ENCODE measurements around the gene IDUA. TPM values are rescaled to one million over a fixed set of nuclear protein-coding genes. Genes with fewer than 3 reads are reported as not detected.
"Not testable (repeated sequence)": the region's sequence is repeated elsewhere in the genome, so short reads cannot be mapped to it uniquely, and the experiment has no call there.

IDUA gene
- total RNA-seq, 1 donor from 2014 or later: 3.4 TPM

DNA sequence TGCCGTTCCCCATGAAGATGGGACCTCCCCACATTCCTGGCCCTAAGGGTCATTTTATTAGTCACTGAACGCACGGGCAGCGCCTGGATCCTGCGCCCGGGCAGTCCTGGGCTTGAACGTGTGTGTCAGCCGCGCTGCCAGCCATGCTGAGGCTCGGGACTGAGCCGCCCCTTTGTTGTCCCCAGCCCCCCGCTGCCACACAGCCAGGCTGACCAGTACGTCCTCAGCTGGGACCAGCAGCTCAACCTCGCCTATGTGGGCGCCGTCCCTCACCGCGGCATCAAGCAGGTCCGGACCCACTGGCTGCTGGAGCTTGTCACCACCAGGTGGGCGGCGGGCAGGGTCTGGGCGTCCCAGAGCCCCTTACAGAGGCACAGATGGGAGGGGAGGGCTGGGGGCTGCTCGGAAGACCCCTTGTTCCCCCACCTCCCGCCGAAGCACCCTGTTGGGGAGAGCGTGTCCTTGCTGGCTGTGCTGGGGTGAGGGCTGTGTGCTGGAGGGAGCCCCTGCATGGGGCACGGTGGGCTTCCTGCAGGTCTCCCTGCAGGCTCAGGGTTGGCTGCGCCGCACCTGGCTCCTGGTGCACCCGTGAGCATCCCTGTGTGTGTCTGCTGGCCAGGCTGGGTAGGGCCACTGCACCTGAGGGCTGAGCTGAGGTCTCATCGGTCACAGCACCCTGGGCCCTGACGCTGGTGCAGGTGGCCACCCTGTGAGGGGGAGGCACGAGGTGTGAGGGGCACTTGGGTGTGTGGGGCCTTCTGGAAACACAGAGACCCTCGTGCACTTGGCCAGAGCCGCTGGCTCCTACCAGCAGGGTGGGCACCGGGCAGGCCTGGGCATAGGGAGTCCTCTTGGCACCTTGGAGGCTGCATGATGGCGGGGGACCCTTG lies 1.0 kb downstream of the IDUA start:
- DNase-seq (ENCODE audit: low spot score): no peak

DNA sequence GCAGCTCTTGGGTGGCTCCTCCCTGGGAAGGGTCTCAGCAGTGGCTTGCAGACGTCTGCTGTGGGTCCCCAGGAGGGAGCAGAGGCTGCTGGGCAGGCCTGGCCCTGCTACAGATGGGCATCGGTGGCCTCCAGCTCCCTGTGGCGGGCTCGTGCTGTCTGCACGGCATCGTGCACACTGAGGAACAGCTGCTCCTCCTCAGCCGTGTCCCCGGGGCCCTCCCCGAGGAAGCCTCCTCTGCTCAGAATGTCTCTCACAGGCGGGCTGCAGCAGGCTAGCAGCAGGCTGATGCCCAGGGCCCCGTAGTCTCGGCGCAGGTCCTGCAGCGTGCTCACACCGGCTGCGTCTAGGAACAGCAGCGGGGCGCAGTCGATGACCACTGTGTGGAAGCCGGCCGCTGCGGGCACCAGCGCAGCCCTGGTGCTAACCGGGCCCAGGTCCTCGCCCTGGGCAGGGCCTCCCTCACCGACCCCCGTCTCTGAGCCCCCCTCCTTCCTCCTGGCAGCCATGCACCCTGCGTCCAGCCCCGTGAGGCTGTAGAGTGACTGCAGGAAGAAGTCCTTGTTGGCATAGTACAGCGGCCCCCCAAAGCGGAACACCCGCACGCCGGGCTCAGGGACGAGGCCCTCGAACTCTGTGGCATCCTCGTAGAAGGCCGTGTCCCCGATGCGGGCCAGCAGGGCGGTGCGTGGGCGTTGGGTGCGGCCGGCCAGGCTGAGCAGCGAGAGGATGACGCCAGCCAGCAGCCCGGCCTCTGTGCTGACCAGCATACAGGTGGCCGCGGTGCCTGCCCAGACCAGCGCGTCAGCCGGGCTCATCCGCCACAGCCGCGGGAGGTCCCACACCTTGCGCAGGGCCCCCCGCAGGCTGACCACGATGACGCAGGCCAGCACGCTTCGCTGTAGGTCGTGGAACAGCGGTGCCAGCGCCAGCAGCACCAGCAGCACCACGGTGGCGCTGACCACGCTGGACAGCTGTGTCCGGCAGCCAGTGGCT lies 2.2 kb downstream of the IDUA start:
- no peak for DNase-seq (ENCODE audit: low spot score)

DNA sequence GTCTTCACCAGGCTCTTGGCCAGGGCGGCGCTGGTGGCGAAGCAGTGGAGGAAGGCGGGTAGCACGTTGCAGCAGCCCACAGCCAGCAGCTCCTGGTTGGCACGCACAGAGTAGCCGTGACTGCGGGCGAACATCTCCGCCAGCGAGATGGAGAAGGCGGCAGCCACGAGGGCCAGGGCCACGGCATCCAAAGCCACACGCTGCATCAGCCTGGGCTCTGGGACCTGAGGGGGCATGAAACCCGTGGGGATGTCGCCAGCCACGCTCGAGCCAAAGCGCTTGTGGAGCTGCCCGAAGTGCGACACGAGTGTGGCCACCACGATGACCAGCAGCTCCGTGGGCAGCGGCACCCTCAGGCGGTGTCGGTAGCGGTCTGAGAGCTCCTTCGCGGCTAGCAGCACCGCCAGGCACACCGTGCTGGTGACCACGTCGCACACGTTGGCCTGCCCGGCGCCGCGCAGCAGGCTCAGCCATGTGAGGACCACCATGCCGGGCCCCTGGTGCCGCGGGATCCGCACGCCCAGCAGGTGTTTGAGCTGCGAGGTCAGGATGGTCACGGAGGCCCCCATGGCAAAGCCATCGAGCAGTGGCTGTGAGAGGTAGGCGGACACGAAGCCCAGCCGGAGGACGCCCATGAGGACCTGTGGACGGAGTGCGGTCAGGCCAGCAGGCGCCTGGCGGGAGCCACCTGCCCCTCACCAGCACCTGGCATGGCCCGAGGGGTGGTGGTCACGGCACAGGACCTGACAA lies 3.1 kb downstream of the IDUA start:
- DNase-seq (ENCODE audit: low spot score): no peak

DNA sequence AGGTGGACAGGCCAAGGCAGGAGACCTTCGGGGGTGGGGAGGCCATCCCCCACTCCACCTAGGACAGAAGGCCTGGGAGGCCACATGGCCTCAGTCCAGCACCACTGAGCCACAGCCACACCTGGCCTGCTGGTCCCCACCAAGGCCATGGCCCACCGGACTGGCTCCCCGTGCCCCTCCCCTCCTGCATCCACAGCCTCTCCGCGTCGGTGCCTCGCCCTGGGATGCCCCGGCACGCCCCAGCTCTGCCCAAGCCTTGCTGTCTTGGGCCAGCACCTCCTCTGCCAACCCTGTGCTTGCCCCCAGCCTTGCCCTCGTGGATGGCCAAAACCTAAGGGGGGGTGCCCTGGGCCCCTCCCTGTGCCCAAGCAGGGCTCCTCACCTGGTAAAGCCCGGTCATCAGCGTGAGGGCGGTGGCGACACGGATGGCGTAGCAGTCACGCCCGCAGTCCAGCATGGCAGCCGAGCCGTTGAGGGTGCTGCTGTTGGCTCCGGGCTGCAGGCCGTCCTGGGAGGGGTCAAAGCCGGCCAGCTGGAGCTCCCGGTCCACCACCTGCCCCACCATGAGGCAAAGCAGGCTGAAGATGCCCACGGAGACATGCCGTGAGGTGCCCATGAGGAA lies 4.0 kb downstream of the IDUA start:
- DNase-seq (ENCODE audit: low spot score): no peak

DNA sequence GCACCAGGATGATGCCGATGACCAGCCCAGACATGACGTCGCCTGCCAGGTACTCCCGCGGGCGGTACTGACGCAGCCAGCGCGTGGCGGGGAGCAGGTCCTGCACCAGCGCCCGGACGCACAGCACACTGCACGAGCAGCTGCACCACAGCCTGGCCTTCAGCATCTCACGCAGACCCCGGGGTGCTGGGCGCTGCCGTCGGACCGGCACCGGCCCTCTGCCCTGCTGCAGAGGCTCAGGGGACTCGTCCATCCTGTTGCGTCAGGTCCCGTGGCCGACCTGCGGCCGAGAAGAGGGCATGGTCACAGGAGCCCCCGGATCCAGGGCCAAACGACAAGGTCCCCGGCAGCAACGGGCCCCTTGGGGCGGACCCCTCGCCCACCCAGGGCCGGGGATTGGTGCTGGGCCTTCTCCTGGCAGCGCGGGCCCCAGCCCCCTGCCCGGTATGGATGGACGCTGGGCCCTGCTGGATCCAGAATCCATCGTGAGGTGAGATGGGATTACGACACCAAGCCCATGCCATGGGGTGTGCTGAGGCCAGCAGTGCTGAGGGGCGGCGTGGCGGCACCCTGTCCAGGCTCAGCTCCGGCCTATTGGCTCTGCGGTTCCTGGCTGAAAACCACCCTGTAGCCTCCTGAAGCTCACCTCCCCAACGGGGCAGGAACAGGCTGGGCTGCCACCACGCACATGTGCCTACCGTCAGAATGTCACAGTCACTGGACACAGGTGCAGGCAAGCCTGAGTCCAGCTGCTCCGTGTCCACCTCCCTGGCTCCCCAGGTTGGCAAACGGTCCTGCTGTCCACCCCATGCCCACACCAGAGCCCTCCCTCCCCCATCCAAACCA lies 4.8 kb downstream of the IDUA start:
- DNase-seq (ENCODE audit: low spot score): no peak

DNA sequence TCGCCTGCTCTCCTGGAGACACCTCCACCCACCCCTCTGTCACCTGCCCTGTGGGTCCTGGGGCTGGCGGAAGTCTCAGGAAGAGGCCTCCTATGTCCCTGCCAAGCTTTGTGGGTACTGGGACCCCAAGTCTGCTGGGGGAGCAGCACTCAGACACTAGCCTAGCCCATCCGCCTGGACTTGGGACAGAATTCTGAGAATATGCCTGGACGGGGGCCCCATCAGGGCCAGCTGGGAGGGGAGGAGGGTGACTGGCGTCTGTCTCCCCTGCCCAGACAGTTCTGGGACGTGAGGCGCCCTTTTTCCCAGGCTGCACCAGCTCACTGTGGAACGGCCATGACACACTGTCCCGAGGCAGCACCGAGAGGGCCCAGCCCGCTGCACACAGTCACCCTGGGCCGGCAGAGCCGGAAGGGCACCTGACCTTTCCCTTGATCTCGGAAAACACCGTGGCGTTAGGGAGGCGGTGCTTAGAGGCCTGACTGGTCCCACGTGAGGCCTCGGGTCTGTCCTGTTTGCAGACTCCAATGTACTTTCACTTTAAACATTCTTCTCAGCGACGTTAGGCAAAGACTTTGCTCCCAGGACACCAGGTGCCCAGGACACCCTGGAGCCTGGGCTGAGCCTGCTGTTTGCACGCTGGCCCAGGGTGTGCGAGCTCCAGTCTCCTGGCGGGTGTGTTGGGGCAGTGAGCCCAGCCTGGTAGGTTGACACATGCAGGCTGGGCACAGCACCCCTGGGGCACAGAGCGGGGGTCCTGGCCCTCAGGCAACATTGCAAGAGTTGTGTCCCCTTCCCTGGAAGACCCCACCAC lies 5.7 kb downstream of the IDUA start:
- DNase-seq (ENCODE audit: low spot score): no peak

DNA sequence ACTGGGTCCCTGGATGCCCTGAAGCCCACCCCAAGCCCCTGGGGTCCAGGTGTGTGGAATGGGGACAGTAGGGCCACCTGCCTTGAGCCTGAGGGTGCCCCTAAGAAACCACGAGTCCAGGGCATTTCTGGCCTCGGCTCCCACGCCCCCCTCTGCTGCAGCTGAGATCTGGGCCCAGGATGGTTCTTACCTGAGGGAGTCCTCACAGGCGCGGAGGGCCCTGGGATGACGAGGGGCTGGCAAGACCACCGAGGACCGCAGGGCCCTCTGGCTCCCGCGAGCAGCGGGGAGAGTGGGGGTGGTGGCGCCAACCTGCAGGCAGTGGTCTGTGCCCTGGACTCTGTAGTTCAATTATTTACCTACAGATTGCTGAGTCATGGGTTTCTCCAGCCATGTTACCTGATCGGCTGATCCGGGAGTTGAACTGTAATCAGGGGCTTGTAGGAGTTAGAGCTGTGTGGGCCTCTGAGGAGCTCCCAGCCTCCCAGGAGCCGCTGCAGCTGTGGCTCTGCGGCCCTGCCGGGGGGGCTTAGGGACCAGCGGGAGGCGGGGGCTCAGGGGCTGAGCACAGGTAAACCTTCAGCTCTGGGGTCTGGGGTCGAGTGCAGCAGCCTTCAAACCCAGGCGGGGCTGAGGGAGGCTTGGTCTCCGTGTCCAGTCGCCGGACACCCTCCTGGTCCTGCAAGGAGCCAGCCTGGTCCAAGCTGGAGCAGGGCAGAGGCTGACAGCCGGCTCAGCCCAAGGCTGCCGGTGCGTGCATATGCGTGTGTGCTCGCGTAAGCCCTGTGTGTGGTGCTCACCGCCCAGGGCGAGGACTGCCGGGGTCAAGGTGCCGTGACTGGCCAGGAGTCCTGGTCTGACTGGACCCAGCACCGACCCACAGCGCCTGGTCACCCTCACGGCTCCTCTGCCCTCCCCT lies 6.5 kb downstream of the IDUA start, which contains the start of gene SLC26A1:
TSS of gene SLC26A1 (minus strand) at position 294 of the 919 bp plus-strand sequence. CDS start 1,701 bp downstream, outside the sequence.
- DNase-seq (ENCODE audit: low spot score): no peak

DNA sequence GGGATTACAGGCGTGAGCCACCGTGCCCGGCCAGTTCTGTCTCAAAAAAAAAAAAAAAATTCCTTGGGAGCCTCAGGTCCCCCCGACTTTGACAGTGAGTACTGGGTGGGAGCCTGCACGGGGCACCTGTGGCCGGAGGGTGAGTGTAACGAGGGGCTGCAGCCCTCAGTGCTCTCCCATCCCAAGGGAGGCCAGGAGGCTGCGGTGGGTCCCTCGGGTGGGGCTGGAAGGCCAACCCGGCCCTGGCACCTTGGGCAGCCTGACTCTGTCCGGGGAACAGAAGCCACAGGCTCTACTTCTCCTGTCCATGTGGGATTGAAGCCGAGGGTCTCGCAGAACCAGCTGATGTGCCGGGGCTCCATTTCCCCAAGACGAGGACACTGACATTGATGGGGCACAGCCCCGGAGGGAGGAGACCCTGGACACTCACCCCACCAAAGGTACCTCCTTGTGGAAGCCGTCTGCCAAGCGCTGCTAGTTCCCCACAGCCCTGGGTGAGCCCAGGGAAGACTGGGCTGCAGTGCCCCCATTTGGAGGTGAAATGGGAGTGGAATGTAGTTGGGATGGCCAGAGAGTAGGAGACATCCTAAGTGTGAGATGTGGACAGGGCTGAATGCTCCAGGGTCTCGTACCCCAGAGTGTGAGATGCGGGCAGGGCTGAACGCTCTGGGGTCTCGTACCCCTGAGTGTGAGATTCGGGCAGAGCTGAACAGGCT lies 8.6 kb downstream of the IDUA start:
- DNase-seq (ENCODE audit: low spot score): no peak

DNA sequence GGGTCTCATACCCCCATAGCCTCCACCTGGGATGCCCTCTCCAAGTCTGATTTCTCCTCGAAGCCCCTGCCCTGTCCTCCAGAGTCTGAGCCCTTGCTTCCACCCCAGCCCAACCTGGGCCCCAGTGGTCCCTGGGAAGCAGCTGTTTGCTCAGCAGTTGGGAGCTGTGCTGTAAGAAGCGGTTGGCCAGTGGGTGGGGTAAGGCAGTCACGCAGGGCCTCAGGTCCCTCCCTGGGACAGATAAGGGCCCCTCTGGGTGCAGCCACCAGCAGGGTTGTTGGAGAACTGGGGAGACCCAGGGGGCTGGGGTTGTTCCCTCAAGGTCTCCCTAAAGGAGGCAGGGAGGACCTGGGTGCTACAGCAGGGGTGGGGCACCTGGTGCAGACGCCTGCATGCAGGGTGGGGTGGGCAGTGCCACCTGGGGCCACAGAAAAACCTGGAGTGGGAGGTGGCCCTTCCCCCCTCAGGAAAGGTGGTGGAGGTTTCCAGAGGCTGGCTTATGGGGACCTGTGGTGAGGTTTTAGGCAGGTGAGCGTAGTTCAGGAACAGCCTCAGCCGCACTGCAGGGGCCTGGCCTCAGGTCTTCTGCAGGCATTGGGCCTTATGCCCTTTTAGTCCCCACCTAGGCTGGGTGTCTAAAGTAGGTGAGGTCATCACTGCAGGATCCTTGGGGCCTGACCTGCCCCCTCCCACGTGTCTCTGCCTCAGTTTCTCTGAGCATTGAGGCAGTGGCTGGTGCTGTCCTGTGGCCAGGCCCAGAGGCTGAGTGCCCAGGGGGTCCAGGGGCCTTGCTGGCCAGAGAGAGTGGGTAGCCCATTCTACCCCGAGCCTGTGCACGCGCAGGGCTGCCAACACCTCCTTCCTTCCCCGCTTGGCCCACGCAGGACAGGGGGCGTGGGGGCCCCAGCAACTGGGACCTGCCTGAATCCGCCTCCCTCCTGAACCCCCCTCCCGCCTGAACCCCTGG lies 9.5 kb downstream of the IDUA start:
- no peak for DNase-seq (ENCODE audit: low spot score)

DNA sequence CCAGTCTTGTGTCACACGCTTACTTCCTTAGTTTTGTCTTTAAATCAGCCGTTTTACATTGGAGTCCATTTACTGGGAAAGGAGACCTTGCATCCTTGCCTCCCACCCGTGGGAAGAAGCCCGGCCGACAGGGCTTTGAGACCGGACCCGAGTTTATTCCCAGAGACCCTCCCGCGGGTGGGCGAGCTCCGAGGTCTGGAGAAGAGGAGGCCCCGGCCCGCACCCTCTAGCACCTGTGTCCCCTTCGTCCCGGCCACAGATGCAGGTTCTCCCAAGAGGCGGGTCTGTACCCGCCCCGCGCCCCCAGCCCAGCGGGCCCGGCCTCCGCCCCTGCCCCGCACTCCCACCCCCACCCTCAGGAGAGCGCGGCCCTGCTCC lies 10.1 kb downstream of the IDUA start:
- no peak for DNase-seq (ENCODE audit: low spot score)

DNA sequence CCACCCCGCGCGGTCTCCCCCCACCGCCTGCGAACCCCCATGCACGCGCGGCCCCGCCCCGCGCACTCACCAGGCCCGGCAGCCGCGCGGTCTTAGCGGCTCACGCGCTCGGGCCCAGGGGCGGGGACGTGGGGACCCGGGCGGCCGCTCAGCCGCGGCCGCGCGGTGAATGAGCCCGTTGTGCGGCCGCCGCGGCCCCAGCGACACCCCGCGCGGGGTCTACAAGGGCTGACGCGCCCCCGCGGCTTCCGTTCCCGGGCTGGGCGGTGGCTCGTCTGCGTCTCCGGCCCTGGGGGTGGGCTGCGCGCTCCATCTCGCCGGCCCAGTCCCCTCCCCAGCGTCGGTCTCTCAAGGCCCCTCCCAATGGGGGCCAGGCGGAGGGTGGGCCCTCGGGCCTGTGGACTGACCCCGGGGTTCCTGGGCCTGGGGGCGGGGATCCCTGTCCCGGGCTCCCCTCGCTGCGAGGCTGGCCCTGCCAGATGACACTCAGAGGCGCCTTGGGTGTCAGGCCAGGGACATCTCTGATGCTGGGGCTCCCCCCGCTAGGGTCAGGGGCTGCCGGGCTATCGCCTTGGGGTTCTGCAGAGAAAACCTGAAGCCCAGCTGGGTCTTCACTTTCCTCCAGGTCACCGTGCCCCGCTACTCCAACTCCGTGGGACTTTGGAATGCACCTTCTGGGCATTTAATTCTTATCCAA lies 10.7 kb downstream of the IDUA start:
- no peak for DNase-seq (ENCODE audit: low spot score)

DNA sequence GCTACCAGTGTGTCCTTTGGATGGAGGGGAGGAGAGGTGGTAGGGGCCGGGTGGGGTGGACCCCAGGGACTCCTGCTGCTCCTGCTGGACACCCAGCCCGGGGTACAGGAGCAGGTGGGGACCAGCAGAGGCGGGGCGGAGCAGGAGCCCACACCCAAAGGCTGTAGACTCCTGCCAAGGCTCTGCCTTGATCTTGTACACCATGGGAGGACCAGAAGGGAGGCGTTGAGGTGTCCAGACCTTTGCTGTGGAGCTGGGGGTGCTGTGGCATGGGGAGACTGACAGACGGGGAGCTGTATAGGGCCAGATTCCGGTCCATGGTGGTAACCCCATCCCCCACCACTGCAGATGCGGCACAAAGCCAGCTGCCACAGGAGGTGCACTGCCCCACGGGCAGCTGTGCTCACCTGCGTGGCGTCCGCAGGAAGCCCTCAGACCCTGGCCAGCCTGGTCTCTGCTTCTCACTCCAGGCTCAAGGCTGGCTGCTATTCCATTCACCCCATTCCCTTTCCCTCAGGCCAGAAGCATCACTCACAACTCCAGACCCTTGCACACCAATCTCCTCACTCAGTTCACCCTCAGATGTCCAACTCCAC lies 11.3 kb downstream of the IDUA start:
- no peak for DNase-seq (ENCODE audit: low spot score)

DNA sequence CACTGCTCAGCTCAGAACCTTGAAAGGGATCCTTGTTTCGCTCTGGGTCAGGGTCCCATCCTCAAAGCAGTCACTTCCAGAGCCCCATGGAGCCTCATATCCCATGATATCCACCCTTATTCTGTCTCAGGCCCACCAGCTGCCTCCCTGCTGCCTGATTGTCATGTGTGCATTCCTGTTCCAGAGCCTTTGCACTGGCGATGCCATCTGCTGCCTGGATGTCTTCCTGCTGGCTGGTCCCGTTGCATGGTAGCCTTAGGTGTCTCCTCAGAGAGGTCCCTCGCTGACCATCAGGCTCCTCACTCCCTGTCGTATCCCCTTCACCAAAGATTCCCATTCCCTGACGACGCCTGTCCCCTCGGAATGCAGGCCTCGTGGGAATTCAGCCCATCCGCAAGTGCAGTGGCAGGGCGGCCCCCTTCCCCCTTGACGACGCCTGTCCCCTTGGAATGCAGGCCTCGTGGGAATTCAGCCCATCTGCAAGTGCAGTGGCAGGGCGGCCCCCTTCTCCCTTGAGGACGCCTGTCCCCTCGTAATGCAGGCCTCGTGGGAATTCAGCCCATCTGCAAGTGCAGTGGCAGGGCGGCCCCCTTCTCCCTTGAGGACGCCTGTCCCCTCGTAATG lies 12.5 kb downstream of the IDUA start:
- not testable (repeated sequence) for DNase-seq (ENCODE audit: low spot score)

DNA sequence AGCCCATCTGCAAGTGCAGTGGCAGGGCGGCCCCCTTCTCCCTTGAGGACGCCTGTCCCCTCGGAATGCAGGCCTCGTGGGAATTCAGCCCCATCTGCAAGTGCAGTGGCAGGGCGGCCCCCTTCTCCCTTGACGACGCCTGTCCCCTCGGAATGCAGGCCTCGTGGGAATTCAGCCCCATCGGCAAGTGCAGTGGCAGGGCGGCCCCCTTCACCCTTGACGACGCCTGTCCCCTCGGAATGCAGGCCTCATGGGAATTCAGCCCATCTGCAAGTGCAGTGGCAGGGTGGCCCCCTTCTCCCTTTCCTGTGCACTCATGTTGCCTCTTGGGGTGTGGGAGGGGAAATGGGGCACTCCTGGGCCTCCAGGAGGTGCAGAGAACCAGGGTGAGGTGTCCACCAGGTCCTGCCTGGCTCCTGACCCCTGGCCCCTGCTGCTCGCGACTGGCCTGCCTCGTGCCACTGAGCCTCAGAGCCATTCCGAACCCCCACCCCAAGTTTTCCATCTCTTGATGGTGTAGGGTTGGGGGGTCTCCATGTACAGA lies 13.1 kb downstream of the IDUA start:
- DNase-seq (ENCODE audit: low spot score): no peak
